Mucosa of stomach (tissue), 1 donor: ENCODE data around the gene CLIP4.
"Not testable (repeated sequence)": the region's sequence is repeated elsewhere in the genome, so short reads cannot be mapped to it uniquely, and the experiment has no call there.

ENCODE experiments used
- H3K27me3 ChIP-seq: one replicate; pipeline ENCODE4 v1.7.0; 2013; ENCODE audit warnings: mild to moderate bottlenecking, low read length; ENCODE audit not compliant: control insufficient read depth, insufficient read depth
- H3K36me3 ChIP-seq: one replicate; pipeline ENCODE4 v1.7.0; 2013; ENCODE audit warnings: low read length; ENCODE audit not compliant: control insufficient read depth, insufficient read depth
- H3K4me1 ChIP-seq: one replicate; pipeline ENCODE4 v1.7.0; 2013; ENCODE audit warnings: mild to moderate bottlenecking, low read length; ENCODE audit not compliant: control insufficient read depth, insufficient read depth
- H3K4me3 ChIP-seq: one replicate; pipeline ENCODE4 v1.7.0; 2013; ENCODE audit warnings: low read length
- H3K9ac ChIP-seq: one replicate; pipeline ENCODE4 v1.7.0; 2013; ENCODE audit warnings: mild to moderate bottlenecking, low read length, moderate library complexity
- H3K9me3 ChIP-seq: one replicate; pipeline ENCODE4 v1.7.0; 2013; ENCODE audit warnings: mild to moderate bottlenecking, low read length, moderate library complexity; ENCODE audit not compliant: control insufficient read depth
- donor health status: Pancreatic carcinoma.

CLIP4 gene

GRCh38 chr2:29079887-29080286 is 35.3 kb upstream of the CLIP4 start:
- Histone ChIP-seq H3K9ac (no peak overlapping the region), H3K4me1 (no peaks in the 10 kb centered on the region), H3K27me3 (no peaks in the 10 kb centered on the region), H3K4me3 (no peak overlapping the region), H3K36me3 (no peaks in the 10 kb centered on the region), H3K9me3 (no peaks in the 10 kb centered on the region)

- no peak overlapping the region for H3K9ac ChIP-seq
These were observed 34.1 kb upstream of the CLIP4 start for GRCh38 chr2:29080886-29081743.

GRCh38 chr2:29082804-29083495 is 32.3 kb upstream of the CLIP4 start:
- H3K27me3 ChIP-seq: no peaks in the 10 kb centered on the region
- H3K9ac ChIP-seq: no peak overlapping the region
- H3K36me3 ChIP-seq: no peaks in the 10 kb centered on the region
- H3K9me3 ChIP-seq: no peaks in the 10 kb centered on the region
- no peak overlapping the region for H3K4me3 ChIP-seq
- H3K4me1 ChIP-seq: no peaks in the 10 kb centered on the region

More at GRCh38 chr2:29080886-29081743, 34.1 kb upstream of the CLIP4 start:
- no peak overlapping the region for H3K4me3 ChIP-seq
- H3K36me3 ChIP-seq: no peaks in the 10 kb centered on the region
- H3K4me1 ChIP-seq: no peaks in the 10 kb centered on the region
- no peaks in the 10 kb centered on the region for H3K9me3 ChIP-seq
- no peaks in the 10 kb centered on the region for H3K27me3 ChIP-seq

- Histone ChIP-seq H3K27me3 (no peaks in the 10 kb centered on the region), H3K36me3 (no peaks in the 10 kb centered on the region), H3K9me3 (no peaks in the 10 kb centered on the region), H3K9ac (no peak overlapping the region), H3K4me1 (no peaks in the 10 kb centered on the region), H3K4me3 (no peak overlapping the region)
These were observed 30.7 kb upstream of the CLIP4 start for GRCh38 chr2:29084554-29084953.

- not testable (repeated sequence) for H3K4me1 ChIP-seq, H3K27me3 ChIP-seq, H3K9ac ChIP-seq, H3K4me3 ChIP-seq, H3K36me3 ChIP-seq, H3K9me3 ChIP-seq
These were observed 24.9 kb upstream of the CLIP4 start for GRCh38 chr2:29090311-29090710.

- H3K4me1 ChIP-seq: no peaks in the 10 kb centered on the region
- H3K36me3 ChIP-seq: no peaks in the 10 kb centered on the region
- H3K4me3 ChIP-seq: no peak overlapping the region
- no peaks in the 10 kb centered on the region for H3K9me3 ChIP-seq
- H3K27me3 ChIP-seq: no peaks in the 10 kb centered on the region
- no peak overlapping the region for H3K9ac ChIP-seq
These were observed 18.2 kb upstream of the CLIP4 start for GRCh38 chr2:29096969-29097368.

GRCh38 chr2:29097569-29097968 is 17.6 kb upstream of the CLIP4 start:
- no peaks in the 10 kb centered on the region for H3K36me3 ChIP-seq
- no peaks in the 10 kb centered on the region for H3K4me1 ChIP-seq
- H3K4me3 ChIP-seq: no peak overlapping the region
- no peaks in the 10 kb centered on the region for H3K9me3 ChIP-seq
- H3K9ac ChIP-seq: no peak overlapping the region
- no peaks in the 10 kb centered on the region for H3K27me3 ChIP-seq

GRCh38 chr2:29100564-29100963 is 14.7 kb upstream of the CLIP4 start:
- Histone ChIP-seq H3K4me3 (no peak overlapping the region), H3K27me3 (no peaks in the 10 kb centered on the region), H3K9ac (no peak overlapping the region), H3K36me3 (no peaks in the 10 kb centered on the region), H3K9me3 (no peaks in the 10 kb centered on the region), H3K4me1 (no peaks in the 10 kb centered on the region)

- no peaks in the 10 kb centered on the region for H3K4me1 ChIP-seq
- no peak overlapping the region for H3K4me3 ChIP-seq
- no peaks in the 10 kb centered on the region for H3K36me3 ChIP-seq
- no peaks in the 10 kb centered on the region for H3K9me3 ChIP-seq
- H3K27me3 ChIP-seq: no peaks in the 10 kb centered on the region
- H3K9ac ChIP-seq: no peak overlapping the region
These were observed 10.5 kb upstream of the CLIP4 start for GRCh38 chr2:29104688-29105087.

GRCh38 chr2:29105375-29105774 is 9.8 kb upstream of the CLIP4 start:
- Histone ChIP-seq H3K9ac (no peak overlapping the region), H3K27me3 (no peaks in the 10 kb centered on the region), H3K9me3 (no peaks in the 10 kb centered on the region), H3K4me3 (no peak overlapping the region), H3K4me1 (no peaks in the 10 kb centered on the region), H3K36me3 (no peaks in the 10 kb centered on the region)

GRCh38 chr2:29106256-29106655 is 9.0 kb upstream of the CLIP4 start:
- Histone ChIP-seq H3K4me1 (no peaks in the 10 kb centered on the region), H3K9ac (no peak overlapping the region), H3K4me3 (no peak overlapping the region), H3K36me3 (no peaks in the 10 kb centered on the region), H3K9me3 (no peaks in the 10 kb centered on the region), H3K27me3 (no peaks in the 10 kb centered on the region)

- H3K9me3 ChIP-seq: no peaks in the 10 kb centered on the region
- H3K27me3 ChIP-seq: no peaks in the 10 kb centered on the region
- no peak overlapping the region for H3K9ac ChIP-seq
- no peak overlapping the region for H3K4me3 ChIP-seq
- no peaks in the 10 kb centered on the region for H3K4me1 ChIP-seq
- no peaks in the 10 kb centered on the region for H3K36me3 ChIP-seq
These were observed 8.2 kb upstream of the CLIP4 start for GRCh38 chr2:29106980-29107388.
